ENCODE data around the gene NDFIP1. TPM values are rescaled to one million over a fixed set of nuclear protein-coding genes. Genes with fewer than 3 reads are reported as not detected.

The NDFIP1 gene
- total and polyA plus RNA-seq, 2 of the 13 experiments (the other 11 are each of a cell fraction or from before 2014, with no cell fraction given) = 12.4 to 15.7 TPM

GRCh38 chr5:142069606-142070399 is 38.8 kb upstream of the NDFIP1 start:
- Histone ChIP-seq H3K36me3 (replicated peaks in 1 of 2; ENCODE audit: control insufficient read depth in 1 of 2, insufficient read depth in 2 of 2, low read length in 2 of 2) (no peaks in the 10 kb centered on the region), H3K4me2 (ENCODE audit: low read depth, low read length) (no peak overlapping the region), H3K9ac (ENCODE audit: insufficient read depth, low read depth, low read length) (no peak overlapping the region), H3K27ac (ENCODE audit: extremely low read length, insufficient read depth, low read length) (no peak overlapping the region), H4K20me1 (ENCODE audit: insufficient read depth, low read length) (no peaks in the 10 kb centered on the region), H3K4me1 (ENCODE audit: insufficient read depth, low read length) (peaks cover 19% of the 10 kb centered on the region), H3K9me3 (ENCODE audit: low read length) (no peaks in the 10 kb centered on the region), H3K79me2 (ENCODE audit: insufficient read depth, low read length) (no peaks in the 10 kb centered on the region), H3K4me3 (replicated peaks in 1 of 3; ENCODE audit: insufficient read depth in 1 of 3, low read depth in 2 of 3, low read length in 3 of 3) (no peak overlapping the region), H3K27me3 (ENCODE audit: control insufficient read depth in 1 of 2, insufficient read depth in 2 of 2, low read length in 2 of 2) (peaks cover 0 to 11% of the 10 kb centered on the region in 2 experiments; a peak in 3 of 5 replicates), H2AFZ (ENCODE audit: low read length) (no peak overlapping the region)
- intact Hi-C loops (cut with micrococcal nuclease; ENCODE audit: unreplicated experiment) (no loop called here), in situ Hi-C loops (cut with HindIII; ENCODE audit: extremely low pct_ligation_motif_present, low pct_unique_long_range_greater_than_20kb) (no loop called here)
- DNase-seq (ENCODE audit: low spot score) (no peak), ATAC-seq (no peak), FAIRE-seq (no peak)
- ChIA-PET POLR2A (no interaction called here), CTCF (ENCODE audit: low intra/inter-chr PET ratio, low total read pairs) (no interaction called here)
- BruUV-seq (replicated peaks) = no TSS peak
- TF ChIP-seq ARID5B (CRISPR knock-in tag; IDR thresholded peaks at IDR 0.05) (no peak), PITX1 (CRISPR knock-in tag; IDR thresholded peaks at IDR 0.05) (no peak), DRAP1 (CRISPR knock-in tag; IDR thresholded peaks at IDR 0.05) (no peak), ASH2L (IDR thresholded peaks at IDR 0.05; ENCODE audit: insufficient read length, low read depth, low read length) (no peak), ZNF746 (CRISPR knock-in tag; IDR thresholded peaks at IDR 0.05) (no peak), ZNF776 (CRISPR knock-in tag; IDR thresholded peaks at IDR 0.05) (no peak), ZNF251 (CRISPR knock-in tag; IDR thresholded peaks at IDR 0.05) (no peak), DMAP1 (CRISPR knock-in tag; IDR thresholded peaks at IDR 0.05) (no peak), SETDB1 (CRISPR knock-in tag; IDR thresholded peaks at IDR 0.05; ENCODE audit: borderline replicate concordance) (no peak)
- TF ChIP-seq, protein P1, sequence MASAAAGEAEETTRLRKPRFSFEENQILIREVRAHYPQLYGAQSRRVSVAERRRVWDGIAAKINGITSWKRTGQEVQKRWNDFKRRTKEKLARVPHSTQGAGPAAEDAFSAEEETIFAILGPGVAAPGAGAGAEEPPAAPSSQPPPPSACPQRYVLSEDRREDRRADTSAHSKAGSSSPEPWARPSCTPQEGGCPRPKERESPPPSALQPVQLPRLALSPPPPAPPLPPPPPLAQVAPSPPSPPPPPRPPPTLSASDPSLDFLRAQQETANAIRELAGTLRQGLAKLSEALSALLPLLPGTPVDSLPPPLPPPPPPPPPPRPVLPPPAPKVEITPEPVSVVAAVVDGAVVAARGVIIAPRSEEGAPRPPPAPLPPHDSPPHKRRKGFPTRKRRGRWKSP (CRISPR knock-in tag; IDR thresholded peaks at IDR 0.05) = no peak
- WGBS (ENCODE audit: low lambda C conversion rate) = 15% methylated on average over 6 of the region's 6 CpGs
